HG02981 (cell line): ENCODE measurements around the gene EFCAB13.
A peak's percentile ranks its signal among the peaks of the same experiment; 100 is the strongest.
"Not testable (repeated sequence)": the region's sequence is repeated elsewhere in the genome, so short reads cannot be mapped to it uniquely, and the experiment has no call there.

Source experiments
- ATAC-seq: cut with Tn5 transposase; IDR thresholded peaks from one replicate; pipeline ENCODE4 v1.9.1; 2021; ENCODE audit warnings: mild to moderate bottlenecking, moderate library complexity; ENCODE audit not compliant: unreplicated experiment

The EFCAB13 gene

GRCh38 chr17:47324224-47325020 is 667 bp downstream of the EFCAB13 start:
- ATAC-seq: peak; percentile 26

- ATAC-seq: no peak
These were observed 1.4 kb downstream of the EFCAB13 start for GRCh38 chr17:47325176-47325575.

- no peak for ATAC-seq
These were observed 6.8 kb downstream of the EFCAB13 start for GRCh38 chr17:47330548-47330947.

GRCh38 chr17:47332287-47332686 is 8.5 kb downstream of the EFCAB13 start:
- ATAC-seq: no peak

GRCh38 chr17:47335101-47335936 is 11.6 kb downstream of the EFCAB13 start:
- ATAC-seq: no peak

- ATAC-seq: no peak
These were observed 14.3 kb downstream of the EFCAB13 start for GRCh38 chr17:47338026-47338425.

- ATAC-seq: no peak
These were observed 29.1 kb downstream of the EFCAB13 start for GRCh38 chr17:47352848-47353247.

- ATAC-seq: no peak
These were observed 34.9 kb downstream of the EFCAB13 start for GRCh38 chr17:47358652-47359051.

GRCh38 chr17:47363171-47363570 is 39.4 kb downstream of the EFCAB13 start:
- no peak for ATAC-seq

- no peak for ATAC-seq
These were observed 43.5 kb downstream of the EFCAB13 start for GRCh38 chr17:47367257-47367656.

GRCh38 chr17:47368262-47368661 is 44.5 kb downstream of the EFCAB13 start:
- no peak for ATAC-seq

GRCh38 chr17:47370899-47371298 is 47.1 kb downstream of the EFCAB13 start:
- not testable (repeated sequence) for ATAC-seq

- no peak for ATAC-seq
These were observed 49.2 kb downstream of the EFCAB13 start for GRCh38 chr17:47373002-47373401.

- ATAC-seq: no peak
These were observed 52.5 kb downstream of the EFCAB13 start for GRCh38 chr17:47376247-47376646.

- no peak for ATAC-seq
These were observed 65.1 kb downstream of the EFCAB13 start for GRCh38 chr17:47388825-47389224.

GRCh38 chr17:47397532-47398128 is 73.9 kb downstream of the EFCAB13 start:
- not testable (repeated sequence) for ATAC-seq

- no peak for ATAC-seq
These were observed 76.6 kb downstream of the EFCAB13 start for GRCh38 chr17:47400333-47400732.

- ATAC-seq: no peak
These were observed 77.3 kb downstream of the EFCAB13 start for GRCh38 chr17:47401100-47401499.

GRCh38 chr17:47404006-47404405 is 80.3 kb downstream of the EFCAB13 start:
- no peak for ATAC-seq

- no peak for ATAC-seq
These were observed 81.1 kb downstream of the EFCAB13 start for GRCh38 chr17:47404875-47405274.

GRCh38 chr17:47413872-47414271 is 90.1 kb downstream of the EFCAB13 start:
- ATAC-seq: no peak

- no peak for ATAC-seq
These were observed 90.9 kb downstream of the EFCAB13 start for GRCh38 chr17:47414612-47415011.
